NCI-H2029 treated with DMSO at 0.1 percent for 48 hours (cell line): ENCODE data around the gene STAB1.
"Not testable (repeated sequence)": the region's sequence is repeated elsewhere in the genome, so short reads cannot be mapped to it uniquely, and the experiment has no call there.

Source experiments
- DNase-seq: peaks from one replicate; lab custom pipeline; 2025; lab: John Stamatoyannopoulos, UW

The STAB1 gene

GRCh38 chr3:52524752-52525679, 29.9 kb downstream of the STAB1 start:
- DNase-seq = no peak

GRCh38 chr3:52525680-52526561, 30.8 kb downstream of the STAB1 start:
- no peak for DNase-seq

- DNase-seq = not testable (repeated sequence)
Measured at GRCh38 chr3:52526671-52527038, 31.5 kb downstream of the STAB1 start.

- DNase-seq = no peak
Measured at GRCh38 chr3:52527039-52527731, 32.0 kb downstream of the STAB1 start.

- no peak for DNase-seq
Measured at GRCh38 chr3:52527732-52528585, 32.8 kb downstream of the STAB1 start.

GRCh38 chr3:52528586-52529375, 33.6 kb downstream of the STAB1 start:
- no peak for DNase-seq

- no peak for DNase-seq
Measured at GRCh38 chr3:52529376-52530333, 34.5 kb downstream of the STAB1 start.

- no peak for DNase-seq
Measured at GRCh38 chr3:52530918-52531826, 36.0 kb downstream of the STAB1 start.

- DNase-seq = no peak
Measured at GRCh38 chr3:52531860-52532516, 36.9 kb downstream of the STAB1 start.

GRCh38 chr3:52532517-52532837, 37.3 kb downstream of the STAB1 start:
- no peak for DNase-seq

GRCh38 chr3:52532838-52533622, 37.9 kb downstream of the STAB1 start:
- no peak for DNase-seq

- no peak for DNase-seq
Measured at GRCh38 chr3:52533623-52534280, 38.6 kb downstream of the STAB1 start, which contains the start of gene NT5DC2. Gene NT5DC2, minus strand, starts transcription at chr3:52533857. Its CDS starts 120 bp downstream, at chr3:52533737.

GRCh38 chr3:52534281-52535183, 39.4 kb downstream of the STAB1 start:
- DNase-seq = no peak

- no peak for DNase-seq
Measured at GRCh38 chr3:52535411-52536111, 40.4 kb downstream of the STAB1 start.

- no peak for DNase-seq
Measured at GRCh38 chr3:52536112-52536368, 40.9 kb downstream of the STAB1 start.
